ENCODE data around the gene TGFBR2. TPM values are rescaled to one million over a fixed set of nuclear protein-coding genes. Genes with fewer than 3 reads are reported as not detected.
A peak's percentile ranks its signal among the peaks of the same experiment; 100 is the strongest.

TGFBR2 gene
- total RNA-seq, 2 experiments from 2014 or later: 74.4 to 77.8 TPM

- Mint-ChIP-seq H3K36me3 (ENCODE audit: low read depth) (peaks cover 86% of the 10 kb centered on the region), H3K4me1 (peaks cover 97% of the 10 kb centered on the region), H3K27ac (peak overlapping the region; percentile 92), H3K4me3 (peak overlapping the region; percentile 70), H3K27me3 (no peaks in the 10 kb centered on the region), H3K9me3 (no peaks in the 10 kb centered on the region)
- POLR2A ChIA-PET: interaction anchor here (0.6 to 1.4 kb wide), 5 partner anchors 11 to 41 kb away, joined by 3 to 8 read pairs (median 4); no protein-coding TSS in a partner anchor
- peak; percentile 68 for DNase-seq
- CTCF ChIA-PET: interaction anchor here (0.6 to 2.1 kb wide), 12 partner anchors 11 to 1111 kb away, joined by 3 to 9 read pairs (median 4); partner anchors contain the start of gene TGFBR2
These were observed 52.1 kb downstream of the TGFBR2 start for GRCh38 chr3:30658328-30659052.

- no peaks in the 10 kb centered on the region for H3K9me3 Mint-ChIP-seq
- peak overlapping the region; percentile 70 for H3K4me3 Mint-ChIP-seq
- DNase-seq: no peak
- H3K4me1 Mint-ChIP-seq: peaks cover 97% of the 10 kb centered on the region
- no peaks in the 10 kb centered on the region for H3K27me3 Mint-ChIP-seq
- CTCF ChIA-PET: interaction anchor here (0.6 to 2.1 kb wide), 8 partner anchors 12 to 1110 kb away, joined by 3 to 9 read pairs (median 4); partner anchors contain the start of gene TGFBR2
- POLR2A ChIA-PET: interaction anchor here (0.8 to 1.4 kb wide), 2 partner anchors 12 to 16 kb away, joined by 3 to 6 read pairs; no protein-coding TSS in a partner anchor
- peaks cover 86% of the 10 kb centered on the region for H3K36me3 Mint-ChIP-seq (ENCODE audit: low read depth)
- peak overlapping the region; percentile 92 for H3K27ac Mint-ChIP-seq
These were observed 53.1 kb downstream of the TGFBR2 start for GRCh38 chr3:30659270-30660130.

- CTCF ChIA-PET: interaction anchor here (1.6 kb wide), 1 partner anchor 461 kb away, joined by 4 read pairs; no protein-coding TSS in a partner anchor
- Mint-ChIP-seq H3K4me1 (peaks cover 97% of the 10 kb centered on the region), H3K27me3 (no peaks in the 10 kb centered on the region), H3K9me3 (no peaks in the 10 kb centered on the region), H3K27ac (peak overlapping the region; percentile 75), H3K36me3 (ENCODE audit: low read depth) (peaks cover 86% of the 10 kb centered on the region), H3K4me3 (no peak overlapping the region)
- POLR2A ChIA-PET: no interaction called here
- no peak for DNase-seq
These were observed 53.7 kb downstream of the TGFBR2 start for GRCh38 chr3:30660136-30660535.

- peaks cover 85% of the 10 kb centered on the region for H3K36me3 Mint-ChIP-seq (ENCODE audit: low read depth)
- DNase-seq: no peak
- peak overlapping the region; percentile 75 for H3K27ac Mint-ChIP-seq
- CTCF ChIA-PET: no interaction called here
- H3K9me3 Mint-ChIP-seq: no peaks in the 10 kb centered on the region
- POLR2A ChIA-PET: interaction anchor here (0.6 kb wide), 1 partner anchor 14 kb away, joined by 4 read pairs; no protein-coding TSS in a partner anchor
- no peaks in the 10 kb centered on the region for H3K27me3 Mint-ChIP-seq
- H3K4me3 Mint-ChIP-seq: peak overlapping the region; percentile 54
- H3K4me1 Mint-ChIP-seq: peaks cover 97% of the 10 kb centered on the region
These were observed 54.3 kb downstream of the TGFBR2 start for GRCh38 chr3:30660656-30661055.

- CTCF ChIA-PET: no interaction called here
- Mint-ChIP-seq H3K4me3 (peak overlapping the region; percentile 54), H3K4me1 (peaks cover 97% of the 10 kb centered on the region), H3K27me3 (no peaks in the 10 kb centered on the region), H3K9me3 (no peaks in the 10 kb centered on the region), H3K27ac (peak overlapping the region; percentile 75), H3K36me3 (ENCODE audit: low read depth) (peaks cover 80% of the 10 kb centered on the region)
- POLR2A ChIA-PET: interaction anchor here (0.6 kb wide), 1 partner anchor 13 kb away, joined by 4 read pairs; no protein-coding TSS in a partner anchor
- no peak for DNase-seq
These were observed 54.9 kb downstream of the TGFBR2 start for GRCh38 chr3:30661098-30661873.

GRCh38 chr3:30662836-30663235, 56.4 kb downstream of the TGFBR2 start:
- Mint-ChIP-seq H3K27ac (peak overlapping the region; percentile 83), H3K4me1 (peaks cover 95% of the 10 kb centered on the region), H3K36me3 (ENCODE audit: low read depth) (peaks cover 71% of the 10 kb centered on the region), H3K9me3 (no peaks in the 10 kb centered on the region), H3K27me3 (no peaks in the 10 kb centered on the region), H3K4me3 (no peak overlapping the region)
- ChIA-PET POLR2A (no interaction called here), CTCF (interaction anchor here (0.8 to 1.0 kb wide), 2 partner anchors 9 to 15 kb away, joined by 3 read pairs; no protein-coding TSS in a partner anchor)
- no peak for DNase-seq

- Mint-ChIP-seq H3K36me3 (ENCODE audit: low read depth) (peaks cover 74% of the 10 kb centered on the region), H3K9me3 (no peaks in the 10 kb centered on the region), H3K27ac (peak overlapping the region; percentile 83), H3K4me1 (peaks cover 95% of the 10 kb centered on the region), H3K4me3 (no peak overlapping the region), H3K27me3 (no peaks in the 10 kb centered on the region)
- CTCF ChIA-PET: interaction anchor here (0.6 to 1.8 kb wide), 7 partner anchors 8 to 487 kb away, joined by 3 to 7 read pairs (median 4); no protein-coding TSS in a partner anchor
- POLR2A ChIA-PET: interaction anchor here (0.6 to 1.9 kb wide), 3 partner anchors 9 to 429 kb away, joined by 4 to 6 read pairs (median 4); no protein-coding TSS in a partner anchor
- DNase-seq: no peak
These were observed 57.3 kb downstream of the TGFBR2 start for GRCh38 chr3:30663533-30664241.

- Mint-ChIP-seq H3K4me1 (peaks cover 94% of the 10 kb centered on the region), H3K27me3 (no peaks in the 10 kb centered on the region), H3K27ac (peak overlapping the region; percentile 83), H3K9me3 (no peaks in the 10 kb centered on the region), H3K4me3 (peak overlapping the region; percentile 55), H3K36me3 (ENCODE audit: low read depth) (peaks cover 73% of the 10 kb centered on the region)
- POLR2A ChIA-PET: interaction anchor here (0.9 to 1.9 kb wide), 2 partner anchors 8 to 21 kb away, joined by 3 to 4 read pairs; no protein-coding TSS in a partner anchor
- no peak for DNase-seq
- CTCF ChIA-PET: interaction anchor here (1.0 to 1.8 kb wide), 5 partner anchors 9 to 35 kb away, joined by 3 to 7 read pairs (median 3); no protein-coding TSS in a partner anchor
These were observed 58.1 kb downstream of the TGFBR2 start for GRCh38 chr3:30664459-30664858.

GRCh38 chr3:30664884-30665283, 58.5 kb downstream of the TGFBR2 start:
- Mint-ChIP-seq H3K36me3 (ENCODE audit: low read depth) (peaks cover 75% of the 10 kb centered on the region), H3K4me3 (peak overlapping the region; percentile 55), H3K27me3 (no peaks in the 10 kb centered on the region), H3K4me1 (peaks cover 96% of the 10 kb centered on the region), H3K27ac (peak overlapping the region; percentile 83), H3K9me3 (no peaks in the 10 kb centered on the region)
- ChIA-PET POLR2A (interaction anchor here (0.9 to 1.9 kb wide), 2 partner anchors 9 to 21 kb away, joined by 3 to 4 read pairs; no protein-coding TSS in a partner anchor), CTCF (interaction anchor here (1.0 to 1.8 kb wide), 6 partner anchors 9 to 36 kb away, joined by 3 to 7 read pairs (median 3); no protein-coding TSS in a partner anchor)
- DNase-seq: peak; percentile 54

- CTCF ChIA-PET: interaction anchor here (1.0 to 1.8 kb wide), 6 partner anchors 10 to 36 kb away, joined by 3 to 7 read pairs (median 3); no protein-coding TSS in a partner anchor
- Mint-ChIP-seq H3K4me1 (peaks cover 96% of the 10 kb centered on the region), H3K27ac (peak overlapping the region; percentile 83), H3K27me3 (no peaks in the 10 kb centered on the region), H3K4me3 (peak overlapping the region; percentile 55), H3K36me3 (ENCODE audit: low read depth) (peaks cover 82% of the 10 kb centered on the region), H3K9me3 (no peaks in the 10 kb centered on the region)
- POLR2A ChIA-PET: interaction anchor here (0.9 to 1.9 kb wide), 2 partner anchors 10 to 22 kb away, joined by 3 to 4 read pairs; no protein-coding TSS in a partner anchor
- no peak for DNase-seq
These were observed 59.1 kb downstream of the TGFBR2 start for GRCh38 chr3:30665539-30665938.
